GM23338 (cell line): ENCODE measurements around the gene NABP1.

Source experiments
- CREB1 ChIP-seq: fragments of 250-450 bp; sonication (Bioruptor Pico); IDR thresholded peaks from 2 replicates; pipeline ENCODE4 v1.5.0; 2020; ENCODE audit warnings: low read depth, mild to moderate bottlenecking, moderate library complexity
- EZH2 ChIP-seq: fragments of 200-600 bp; sonication (generic); IDR thresholded peaks from one replicate; pipeline ENCODE4 v1.8.0; 2017; ENCODE audit warnings: antibody characterized with exemption, mild to moderate bottlenecking, low read depth; ENCODE audit not compliant: unreplicated experiment
- EZH2phosphoT487 ChIP-seq: fragments of 200-600 bp; sonication (generic); IDR thresholded peaks from one replicate; pipeline ENCODE4 v1.8.1; 2018; ENCODE audit warnings: antibody characterized with exemption; ENCODE audit not compliant: unreplicated experiment
- JUNB ChIP-seq: IDR thresholded peaks from one replicate; pipeline ENCODE4 v1.6.1; 2016; ENCODE audit warnings: antibody characterized with exemption; ENCODE audit not compliant: unreplicated experiment
- NANOG ChIP-seq: IDR thresholded peaks from 2 replicates; pipeline ENCODE4 v1.6.1; 2016; ENCODE audit warnings: antibody characterized with exemption, borderline replicate concordance
- POLR2AphosphoS5 ChIP-seq: IDR thresholded peaks from 2 replicates; pipeline ENCODE4 v1.6.1; 2016; ENCODE audit warnings: antibody characterized with exemption, low read depth
- STAT1 ChIP-seq: IDR thresholded peaks from one replicate; pipeline ENCODE4 v1.6.1; 2016; ENCODE audit warnings: antibody characterized with exemption; ENCODE audit not compliant: unreplicated experiment
- TF ChIP-seq, protein P1 (sequence below), 2 experiments: fragments of 200-600 bp in 1 of 2; sonication (generic) in 1 of 2; conservative IDR thresholded peaks; 2 replicates each; pipeline versions ENCODE4 v1.5.1 to v1.6.1; 2016 to 2017; ENCODE audit warnings: antibody characterized with exemption in 2 of 2, low read depth in 2 of 2, mild to moderate bottlenecking in 2 of 2, moderate library complexity in 1 of 2
- TF ChIP-seq, protein P2 (sequence below): IDR thresholded peaks from one replicate; pipeline ENCODE4 v1.6.1; 2018; ENCODE audit warnings: antibody characterized with exemption; ENCODE audit not compliant: unreplicated experiment
- TF ChIP-seq, protein P3 (sequence below): IDR thresholded peaks from 2 replicates; pipeline ENCODE4 v1.6.1; 2016; ENCODE audit warnings: antibody characterized with exemption

DNA sequence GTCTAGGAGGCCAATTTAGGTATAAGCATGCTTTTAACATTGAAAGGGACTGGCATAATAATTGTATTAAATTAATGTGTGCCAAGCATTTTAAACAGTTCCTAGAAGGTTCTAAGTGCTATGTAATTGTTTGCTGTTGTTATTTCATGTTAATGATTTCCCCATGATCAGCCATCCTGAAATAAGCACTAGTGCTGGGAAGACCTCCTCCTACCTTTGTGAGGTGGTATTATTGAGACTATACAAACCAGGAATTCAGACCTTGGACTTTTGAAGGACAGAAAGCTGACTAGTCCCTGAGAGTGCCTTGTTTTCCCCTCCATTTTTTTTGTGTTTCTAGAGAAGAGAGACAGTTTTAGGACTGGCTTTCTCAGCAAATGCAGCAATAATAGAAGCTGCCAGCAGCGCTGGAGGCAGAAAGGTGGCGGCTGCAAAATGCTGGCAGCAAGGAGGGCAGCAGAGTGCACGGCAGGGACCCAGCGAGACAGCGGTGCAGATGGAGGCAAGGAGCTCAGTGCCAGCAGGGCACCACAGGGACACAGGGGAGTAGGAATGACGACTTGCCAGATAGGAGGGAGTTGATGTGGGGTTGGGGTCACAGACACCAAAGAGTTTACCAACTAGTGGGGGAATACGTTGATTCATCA, 25.3 kb downstream of the NABP1 start:
- no peak for TF ChIP-seq EZH2
- TF ChIP-seq, protein P1, sequence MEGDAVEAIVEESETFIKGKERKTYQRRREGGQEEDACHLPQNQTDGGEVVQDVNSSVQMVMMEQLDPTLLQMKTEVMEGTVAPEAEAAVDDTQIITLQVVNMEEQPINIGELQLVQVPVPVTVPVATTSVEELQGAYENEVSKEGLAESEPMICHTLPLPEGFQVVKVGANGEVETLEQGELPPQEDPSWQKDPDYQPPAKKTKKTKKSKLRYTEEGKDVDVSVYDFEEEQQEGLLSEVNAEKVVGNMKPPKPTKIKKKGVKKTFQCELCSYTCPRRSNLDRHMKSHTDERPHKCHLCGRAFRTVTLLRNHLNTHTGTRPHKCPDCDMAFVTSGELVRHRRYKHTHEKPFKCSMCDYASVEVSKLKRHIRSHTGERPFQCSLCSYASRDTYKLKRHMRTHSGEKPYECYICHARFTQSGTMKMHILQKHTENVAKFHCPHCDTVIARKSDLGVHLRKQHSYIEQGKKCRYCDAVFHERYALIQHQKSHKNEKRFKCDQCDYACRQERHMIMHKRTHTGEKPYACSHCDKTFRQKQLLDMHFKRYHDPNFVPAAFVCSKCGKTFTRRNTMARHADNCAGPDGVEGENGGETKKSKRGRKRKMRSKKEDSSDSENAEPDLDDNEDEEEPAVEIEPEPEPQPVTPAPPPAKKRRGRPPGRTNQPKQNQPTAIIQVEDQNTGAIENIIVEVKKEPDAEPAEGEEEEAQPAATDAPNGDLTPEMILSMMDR (conservative IDR thresholded peaks at IDR 0.05; ENCODE audit: low read depth in 2 of 2) = no peak
- TF ChIP-seq, protein P2, sequence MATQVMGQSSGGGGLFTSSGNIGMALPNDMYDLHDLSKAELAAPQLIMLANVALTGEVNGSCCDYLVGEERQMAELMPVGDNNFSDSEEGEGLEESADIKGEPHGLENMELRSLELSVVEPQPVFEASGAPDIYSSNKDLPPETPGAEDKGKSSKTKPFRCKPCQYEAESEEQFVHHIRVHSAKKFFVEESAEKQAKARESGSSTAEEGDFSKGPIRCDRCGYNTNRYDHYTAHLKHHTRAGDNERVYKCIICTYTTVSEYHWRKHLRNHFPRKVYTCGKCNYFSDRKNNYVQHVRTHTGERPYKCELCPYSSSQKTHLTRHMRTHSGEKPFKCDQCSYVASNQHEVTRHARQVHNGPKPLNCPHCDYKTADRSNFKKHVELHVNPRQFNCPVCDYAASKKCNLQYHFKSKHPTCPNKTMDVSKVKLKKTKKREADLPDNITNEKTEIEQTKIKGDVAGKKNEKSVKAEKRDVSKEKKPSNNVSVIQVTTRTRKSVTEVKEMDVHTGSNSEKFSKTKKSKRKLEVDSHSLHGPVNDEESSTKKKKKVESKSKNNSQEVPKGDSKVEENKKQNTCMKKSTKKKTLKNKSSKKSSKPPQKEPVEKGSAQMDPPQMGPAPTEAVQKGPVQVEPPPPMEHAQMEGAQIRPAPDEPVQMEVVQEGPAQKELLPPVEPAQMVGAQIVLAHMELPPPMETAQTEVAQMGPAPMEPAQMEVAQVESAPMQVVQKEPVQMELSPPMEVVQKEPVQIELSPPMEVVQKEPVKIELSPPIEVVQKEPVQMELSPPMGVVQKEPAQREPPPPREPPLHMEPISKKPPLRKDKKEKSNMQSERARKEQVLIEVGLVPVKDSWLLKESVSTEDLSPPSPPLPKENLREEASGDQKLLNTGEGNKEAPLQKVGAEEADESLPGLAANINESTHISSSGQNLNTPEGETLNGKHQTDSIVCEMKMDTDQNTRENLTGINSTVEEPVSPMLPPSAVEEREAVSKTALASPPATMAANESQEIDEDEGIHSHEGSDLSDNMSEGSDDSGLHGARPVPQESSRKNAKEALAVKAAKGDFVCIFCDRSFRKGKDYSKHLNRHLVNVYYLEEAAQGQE = no peak
- TF ChIP-seq POLR2AphosphoS5 = no peak
- TF ChIP-seq EZH2phosphoT487 = no peak
- no peak for TF ChIP-seq CREB1 (CRISPR knock-in tag)
- no peak for TF ChIP-seq NANOG
- TF ChIP-seq JUNB = no peak
- TF ChIP-seq, protein P3, sequence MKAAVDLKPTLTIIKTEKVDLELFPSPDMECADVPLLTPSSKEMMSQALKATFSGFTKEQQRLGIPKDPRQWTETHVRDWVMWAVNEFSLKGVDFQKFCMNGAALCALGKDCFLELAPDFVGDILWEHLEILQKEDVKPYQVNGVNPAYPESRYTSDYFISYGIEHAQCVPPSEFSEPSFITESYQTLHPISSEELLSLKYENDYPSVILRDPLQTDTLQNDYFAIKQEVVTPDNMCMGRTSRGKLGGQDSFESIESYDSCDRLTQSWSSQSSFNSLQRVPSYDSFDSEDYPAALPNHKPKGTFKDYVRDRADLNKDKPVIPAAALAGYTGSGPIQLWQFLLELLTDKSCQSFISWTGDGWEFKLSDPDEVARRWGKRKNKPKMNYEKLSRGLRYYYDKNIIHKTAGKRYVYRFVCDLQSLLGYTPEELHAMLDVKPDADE = no peak
- TF ChIP-seq STAT1 = no peak
